ENCODE measurements around the gene DNAJC5.
A peak's percentile ranks its signal among the peaks of the same experiment; 100 is the strongest.

DNAJC5 gene

DNA sequence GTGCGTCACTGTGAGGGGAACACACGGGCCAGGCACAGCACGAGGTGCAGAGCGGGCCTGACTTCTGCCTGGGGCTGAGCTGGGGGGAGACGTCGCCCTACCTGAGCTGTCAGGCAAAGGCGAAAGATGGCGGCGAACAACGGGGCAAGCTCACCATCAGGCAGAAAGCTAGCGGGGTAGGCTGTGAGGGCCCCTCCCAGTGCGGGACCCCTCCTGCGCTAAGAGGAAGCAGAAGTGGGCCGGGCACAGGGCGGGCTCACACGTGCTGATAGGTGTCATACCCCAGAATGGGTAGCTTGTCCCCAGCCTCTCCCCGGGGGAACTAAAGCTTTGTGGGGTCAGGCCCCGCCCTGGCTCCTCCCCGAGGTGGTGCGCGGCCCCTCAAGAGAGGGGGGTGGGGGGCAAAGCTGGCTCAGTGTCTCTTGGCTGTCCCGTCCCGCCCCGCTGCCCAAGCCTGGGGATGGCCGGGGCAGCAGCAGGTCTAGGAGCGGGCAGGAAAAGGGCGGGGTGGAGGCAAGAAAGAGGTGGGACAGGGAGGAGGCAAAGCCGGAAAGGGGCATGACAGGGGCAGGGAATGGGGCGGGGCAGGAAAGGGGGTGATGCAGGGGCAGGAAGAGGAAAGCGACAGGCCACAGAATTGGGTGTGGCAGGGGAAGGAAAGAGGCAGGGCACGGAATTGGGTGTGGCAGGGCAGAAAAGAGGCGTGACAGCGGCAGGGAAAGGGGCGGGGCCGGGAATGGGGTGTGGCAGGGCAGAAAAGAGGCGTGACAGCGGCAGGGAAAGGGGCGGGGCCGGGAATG lies 46.6 kb downstream of the DNAJC5 start:
- H3K9me3 Mint-ChIP-seq = no peaks in the 10 kb centered on the region
- DNase-seq (ENCODE audit: low spot score) = peak; percentile 70
- H3K36me3 Mint-ChIP-seq (ENCODE audit: low read depth) = peaks cover 18% of the 10 kb centered on the region
- H3K4me1 Mint-ChIP-seq (ENCODE audit: low read depth) = peaks cover 9% of the 10 kb centered on the region
- peak overlapping the region; percentile 67 for H3K4me3 Mint-ChIP-seq
- H3K27ac Mint-ChIP-seq = peak overlapping the region; percentile 95
- no peaks in the 10 kb centered on the region for H3K27me3 Mint-ChIP-seq (ENCODE audit: low read depth)

DNA sequence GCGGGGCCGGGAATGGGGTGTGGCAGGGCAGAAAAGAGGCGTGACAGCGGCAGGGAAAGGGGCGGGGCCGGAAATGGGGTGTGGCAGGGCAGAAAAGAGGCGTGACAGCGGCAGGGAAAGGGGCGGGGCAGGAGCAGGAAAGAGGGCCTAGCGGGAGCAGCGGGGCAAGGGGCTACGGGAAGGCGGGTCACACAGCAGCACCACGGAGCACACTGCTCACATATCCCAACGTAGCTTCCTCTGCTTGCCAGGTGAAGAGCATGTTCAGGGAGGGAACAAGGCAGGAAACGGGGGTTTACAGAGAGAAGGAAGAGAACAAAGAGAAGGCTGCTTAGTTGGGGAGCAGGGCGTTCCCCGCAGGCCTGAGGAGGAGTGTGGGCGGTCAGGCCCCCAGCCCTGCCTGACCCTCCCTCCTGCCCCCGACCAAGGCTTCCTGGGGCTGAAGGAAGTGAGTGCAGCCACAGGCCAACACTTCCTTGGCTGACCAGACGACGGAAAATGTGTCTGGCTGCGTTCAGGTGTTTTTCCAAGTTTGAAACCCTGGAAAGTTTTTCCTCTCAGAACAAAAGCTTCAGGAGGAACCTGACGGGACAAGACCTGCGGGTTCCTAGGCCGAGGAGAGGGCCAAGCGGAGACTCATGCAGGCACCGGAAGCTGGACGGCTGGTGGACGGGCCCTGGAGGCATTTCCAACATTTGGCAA lies 47.5 kb downstream of the DNAJC5 start:
- peak; percentile 37 for DNase-seq (ENCODE audit: low spot score)
- H3K27me3 Mint-ChIP-seq (ENCODE audit: low read depth) = no peaks in the 10 kb centered on the region
- no peaks in the 10 kb centered on the region for H3K9me3 Mint-ChIP-seq
- peak overlapping the region; percentile 86 for H3K27ac Mint-ChIP-seq
- H3K4me3 Mint-ChIP-seq = peak overlapping the region; percentile 70
- peaks cover 18% of the 10 kb centered on the region for H3K36me3 Mint-ChIP-seq (ENCODE audit: low read depth)
- H3K4me1 Mint-ChIP-seq (ENCODE audit: low read depth) = peaks cover 11% of the 10 kb centered on the region

DNA sequence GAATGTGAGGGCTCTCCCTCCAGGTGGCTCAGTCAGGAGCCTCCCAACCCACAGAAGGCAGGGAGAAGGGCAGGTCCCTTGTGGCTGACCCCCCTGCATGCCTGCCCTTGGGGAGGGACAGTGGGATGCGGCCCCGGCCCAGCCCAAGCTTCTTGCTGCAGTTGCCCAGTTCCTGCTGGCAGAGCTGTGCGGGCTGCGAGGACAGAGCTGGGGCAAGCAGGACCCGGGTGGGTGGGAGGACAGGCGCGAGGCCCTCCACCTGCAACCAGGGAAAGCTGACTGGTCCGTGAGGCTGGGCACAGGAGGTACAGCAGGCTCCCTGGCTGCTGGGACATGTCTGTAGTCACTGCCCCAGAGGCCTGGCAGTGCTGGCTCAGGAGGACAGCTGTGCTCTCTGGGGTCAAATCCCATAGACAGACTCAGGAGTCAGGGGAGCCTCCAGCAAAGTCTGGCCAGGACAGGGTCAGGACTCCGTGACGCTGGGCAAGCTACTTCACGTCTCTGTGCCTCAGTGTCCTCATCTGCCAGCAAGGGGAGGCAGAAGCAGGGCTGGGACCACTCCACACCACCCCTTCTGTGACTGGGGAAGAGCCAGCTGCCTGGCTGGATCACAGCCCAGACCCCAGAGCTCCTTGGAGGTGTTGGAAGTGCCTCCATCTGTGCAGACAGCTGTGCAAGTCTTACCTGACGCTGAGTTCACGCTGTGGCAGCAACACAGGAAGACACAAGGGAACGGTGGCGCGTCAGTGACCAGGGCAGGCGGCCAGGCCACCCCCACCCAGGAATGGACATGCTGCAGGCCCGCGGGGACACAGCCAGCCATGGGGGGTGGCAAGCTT lies 48.3 kb downstream of the DNAJC5 start:
- peak overlapping the region; percentile 49 for H3K27ac Mint-ChIP-seq
- no peak for DNase-seq (ENCODE audit: low spot score)
- peaks cover 14% of the 10 kb centered on the region for H3K36me3 Mint-ChIP-seq (ENCODE audit: low read depth)
- no peaks in the 10 kb centered on the region for H3K9me3 Mint-ChIP-seq
- H3K4me1 Mint-ChIP-seq (ENCODE audit: low read depth) = peaks cover 18% of the 10 kb centered on the region
- no peak overlapping the region for H3K4me3 Mint-ChIP-seq
- H3K27me3 Mint-ChIP-seq (ENCODE audit: low read depth) = no peaks in the 10 kb centered on the region

DNA sequence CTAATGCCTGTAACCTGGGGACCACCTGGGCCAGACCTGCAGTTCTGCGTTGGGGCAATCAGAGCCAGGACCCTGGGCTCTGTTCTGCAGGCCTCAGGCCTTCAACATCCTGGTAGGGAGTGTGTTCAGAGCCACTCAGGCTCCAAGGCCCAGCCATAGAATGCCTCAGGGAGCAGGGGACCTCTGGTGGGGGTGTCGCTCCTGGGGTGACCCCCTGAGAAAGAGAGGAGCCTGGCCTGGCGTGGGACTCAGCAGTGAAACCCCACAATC lies 48.8 kb downstream of the DNAJC5 start:
- Mint-ChIP-seq H3K4me3 (no peak overlapping the region), H3K36me3 (ENCODE audit: low read depth) (peaks cover 16% of the 10 kb centered on the region), H3K27me3 (ENCODE audit: low read depth) (no peaks in the 10 kb centered on the region), H3K9me3 (no peaks in the 10 kb centered on the region), H3K4me1 (ENCODE audit: low read depth) (peaks cover 22% of the 10 kb centered on the region), H3K27ac (no peak overlapping the region)
- DNase-seq (ENCODE audit: low spot score) = no peak

- Mint-ChIP-seq H3K4me1 (ENCODE audit: low read depth) (peaks cover 27% of the 10 kb centered on the region), H3K27me3 (ENCODE audit: low read depth) (no peaks in the 10 kb centered on the region), H3K27ac (no peak overlapping the region), H3K36me3 (ENCODE audit: low read depth) (peaks cover 17% of the 10 kb centered on the region), H3K9me3 (no peaks in the 10 kb centered on the region), H3K4me3 (no peak overlapping the region)
- no peak for DNase-seq (ENCODE audit: low spot score)
These were observed 49.4 kb downstream of the DNAJC5 start for GRCh38 chr20:63944078-63944941.

GRCh38 chr20:63945031-63945658 lies 50.2 kb downstream of the DNAJC5 start:
- no peak for DNase-seq (ENCODE audit: low spot score)
- Mint-ChIP-seq H3K27ac (no peak overlapping the region), H3K4me3 (no peak overlapping the region), H3K36me3 (ENCODE audit: low read depth) (peaks cover 17% of the 10 kb centered on the region), H3K27me3 (ENCODE audit: low read depth) (no peaks in the 10 kb centered on the region), H3K4me1 (ENCODE audit: low read depth) (peaks cover 27% of the 10 kb centered on the region), H3K9me3 (no peaks in the 10 kb centered on the region)

- no peaks in the 10 kb centered on the region for H3K27me3 Mint-ChIP-seq (ENCODE audit: low read depth)
- no peak for DNase-seq (ENCODE audit: low spot score)
- no peak overlapping the region for H3K4me3 Mint-ChIP-seq
- H3K9me3 Mint-ChIP-seq = no peaks in the 10 kb centered on the region
- peaks cover 26% of the 10 kb centered on the region for H3K4me1 Mint-ChIP-seq (ENCODE audit: low read depth)
- H3K36me3 Mint-ChIP-seq (ENCODE audit: low read depth) = peaks cover 17% of the 10 kb centered on the region
- H3K27ac Mint-ChIP-seq = peak overlapping the region; percentile 85
These were observed 51.3 kb downstream of the DNAJC5 start for GRCh38 chr20:63945921-63946920.

DNA sequence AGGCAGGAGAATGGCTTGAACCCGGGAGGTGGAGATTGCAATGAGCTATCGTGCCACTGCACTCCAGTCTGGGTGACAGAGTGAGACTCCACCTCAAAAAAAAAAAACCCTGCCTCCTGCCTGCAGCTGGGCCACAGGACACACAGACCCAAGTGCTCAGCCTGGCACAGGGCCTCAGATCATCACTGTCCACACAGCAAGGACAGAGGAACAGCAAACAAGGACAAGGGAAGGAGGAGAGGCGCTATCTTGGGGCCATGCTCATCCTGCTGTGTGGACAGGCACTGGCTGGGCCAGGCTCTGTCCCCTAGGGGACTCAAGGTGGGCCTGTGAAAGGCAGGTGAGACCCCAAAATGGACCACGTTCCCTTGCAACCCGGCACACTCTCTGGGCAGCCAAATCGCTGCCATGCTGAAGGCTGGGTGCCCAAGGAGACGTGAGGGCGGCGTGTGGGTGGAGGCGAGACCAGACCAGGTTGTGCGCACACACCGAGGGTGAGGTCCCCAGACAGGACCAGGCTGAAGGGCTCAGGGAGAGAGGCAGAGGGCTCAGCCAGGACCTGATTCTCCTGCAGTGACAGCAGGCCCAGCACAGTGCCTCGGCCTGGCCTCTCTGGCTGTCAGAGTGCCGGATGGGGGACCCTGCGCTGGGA lies 52.2 kb downstream of the DNAJC5 start:
- Mint-ChIP-seq H3K4me1 (ENCODE audit: low read depth) (peaks cover 23% of the 10 kb centered on the region), H3K27ac (peak overlapping the region; percentile 85), H3K9me3 (no peaks in the 10 kb centered on the region), H3K27me3 (ENCODE audit: low read depth) (no peaks in the 10 kb centered on the region), H3K4me3 (peak overlapping the region; percentile 33), H3K36me3 (ENCODE audit: low read depth) (peaks cover 14% of the 10 kb centered on the region)
- no peak for DNase-seq (ENCODE audit: low spot score)

DNA sequence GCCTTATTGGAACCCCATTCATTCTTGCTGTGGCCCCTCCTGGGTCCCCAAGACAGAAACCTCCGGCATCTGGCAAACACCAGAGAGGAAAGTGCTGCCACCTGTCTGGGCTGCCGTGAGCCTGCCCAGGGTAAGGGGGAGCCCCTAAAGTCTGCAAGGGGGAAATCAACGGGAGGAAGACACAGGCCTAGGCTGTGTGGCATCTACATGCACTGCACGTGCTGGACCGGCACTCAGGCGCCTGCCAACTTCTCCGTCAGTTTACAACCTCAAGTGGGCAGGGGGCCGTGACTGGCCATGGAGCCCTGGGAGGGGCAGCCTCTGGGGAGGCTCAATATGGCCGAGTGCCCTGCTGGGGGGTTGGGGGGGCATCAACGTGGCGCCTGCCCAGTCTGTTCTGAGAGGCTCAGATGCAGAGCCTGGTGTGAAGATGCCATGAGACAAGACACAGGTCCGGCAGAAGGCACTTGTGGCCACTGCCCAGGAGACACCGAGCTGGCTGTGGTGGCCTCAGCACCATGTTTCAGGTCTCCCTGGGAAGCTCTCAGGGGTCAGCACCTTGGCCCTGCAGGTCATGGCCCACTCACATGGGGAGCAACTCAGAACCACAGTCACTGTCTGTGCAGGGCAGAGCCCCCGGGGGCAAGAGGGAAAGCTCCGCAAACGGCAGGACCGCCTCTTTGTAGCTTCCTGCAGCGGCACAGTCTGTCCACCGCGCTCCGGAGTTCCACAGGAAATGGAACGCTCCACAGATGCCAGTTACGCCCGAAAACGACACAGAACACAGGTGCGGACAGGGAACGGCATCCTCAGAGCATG lies 52.9 kb downstream of the DNAJC5 start:
- Mint-ChIP-seq H3K9me3 (no peaks in the 10 kb centered on the region), H3K36me3 (ENCODE audit: low read depth) (peaks cover 14% of the 10 kb centered on the region), H3K27me3 (ENCODE audit: low read depth) (no peaks in the 10 kb centered on the region), H3K4me1 (ENCODE audit: low read depth) (peaks cover 19% of the 10 kb centered on the region), H3K27ac (peak overlapping the region; percentile 92), H3K4me3 (peak overlapping the region; percentile 84)
- DNase-seq (ENCODE audit: low spot score) = no peak

DNA sequence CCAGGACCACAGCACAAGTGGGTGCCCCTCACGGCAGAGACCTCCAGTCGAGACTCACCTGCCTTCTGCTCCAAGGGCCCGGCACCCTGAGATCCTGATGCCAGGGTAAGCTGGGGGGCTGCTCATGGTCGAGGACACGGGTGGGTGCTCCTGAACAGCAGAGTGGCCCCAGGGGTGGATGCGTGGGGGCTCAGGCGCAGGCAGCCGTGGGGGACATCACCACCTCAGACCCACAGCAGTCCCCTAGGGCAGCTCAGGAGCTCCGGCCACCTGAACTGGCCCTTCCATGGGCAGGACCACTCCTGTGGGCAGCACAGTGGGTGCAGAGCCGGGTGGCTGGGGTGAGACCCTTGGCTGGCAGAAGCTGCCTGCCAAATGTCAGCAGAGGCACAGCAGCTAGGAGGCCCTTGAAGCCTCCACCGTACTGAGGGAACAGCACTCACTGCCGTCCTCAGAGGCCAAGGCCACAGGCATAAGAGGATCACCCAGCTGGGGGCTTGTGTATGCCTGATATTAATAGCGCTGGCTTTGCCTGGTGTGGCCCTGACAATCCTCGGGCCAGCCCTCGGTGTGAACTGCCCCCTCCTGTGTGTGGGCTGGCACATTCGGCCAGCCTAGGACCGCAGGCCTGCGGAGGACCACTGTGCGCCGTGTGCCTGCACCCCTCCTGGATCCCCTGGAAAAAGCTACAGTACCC lies 55.9 kb downstream of the DNAJC5 start:
- DNase-seq (ENCODE audit: low spot score) = no peak
- Mint-ChIP-seq H3K9me3 (no peaks in the 10 kb centered on the region), H3K27me3 (ENCODE audit: low read depth) (no peaks in the 10 kb centered on the region), H3K4me1 (ENCODE audit: low read depth) (peaks cover 34% of the 10 kb centered on the region), H3K36me3 (ENCODE audit: low read depth) (peaks cover 10% of the 10 kb centered on the region), H3K4me3 (no peak overlapping the region), H3K27ac (no peak overlapping the region)

All from T-helper 2 cell treated with Interferon-gamma antibody and Interleukin-4, amounts not matched to agents 5 μg/mL and 100 μg/mL, for 36 hours (primary cell).